C4-2B (cell line): ENCODE results near the gene BCL2L14.

Source experiments
- H3K27ac ChIP-seq: fragments of 450-650 bp; 2 replicates; pipeline ENCODE4 v1.5.1; 2017
- CTCF ChIP-seq: fragments of 450-650 bp; conservative IDR thresholded peaks from 2 replicates; pipeline ENCODE4 v1.5.1; 2017; ENCODE audit warnings: mild to moderate bottlenecking
- ZFX ChIP-seq: fragments of 450-650 bp; IDR thresholded peaks from 2 replicates; pipeline ENCODE4 v1.6.1; 2017

The BCL2L14 gene

GRCh38 chr12:12115514-12115913, 44.8 kb downstream of the BCL2L14 start:
- no peak overlapping the region for H3K27ac ChIP-seq
- TF ChIP-seq ZFX (no peak), CTCF (no peak)

GRCh38 chr12:12116677-12117076, 45.9 kb downstream of the BCL2L14 start:
- TF ChIP-seq CTCF, result no peak
- TF ChIP-seq ZFX, result no peak
- no peak overlapping the region for H3K27ac ChIP-seq

- H3K27ac ChIP-seq, result no peak overlapping the region
- no peak for TF ChIP-seq CTCF
- TF ChIP-seq ZFX, result no peak
These were observed 50.3 kb downstream of the BCL2L14 start for GRCh38 chr12:12121061-12121460.

GRCh38 chr12:12123036-12123604, 52.4 kb downstream of the BCL2L14 start:
- TF ChIP-seq ZFX (no peak), CTCF (no peak)
- H3K27ac ChIP-seq, result no peak overlapping the region

DNA sequence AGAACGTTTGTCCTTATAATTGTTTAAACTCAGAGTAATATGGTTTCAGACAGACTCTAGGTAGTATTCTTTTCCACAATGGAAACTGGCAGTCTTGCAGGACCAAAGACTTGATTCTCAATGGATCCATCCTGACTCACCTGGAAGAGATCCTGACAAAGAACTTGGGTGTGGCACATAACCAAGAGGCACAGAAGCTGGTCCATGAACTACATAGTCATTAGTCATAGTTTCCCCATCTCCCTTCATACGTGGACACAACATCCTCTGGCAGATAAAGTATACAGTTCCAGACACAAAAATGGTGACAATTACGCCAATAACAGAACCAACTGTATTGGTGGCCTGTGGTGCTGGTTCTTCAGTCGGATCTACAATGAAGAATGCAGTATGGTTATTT, 55.8 kb downstream of the BCL2L14 start:
- no peak overlapping the region for H3K27ac ChIP-seq
- no peak for TF ChIP-seq CTCF
- TF ChIP-seq ZFX, result no peak

DNA sequence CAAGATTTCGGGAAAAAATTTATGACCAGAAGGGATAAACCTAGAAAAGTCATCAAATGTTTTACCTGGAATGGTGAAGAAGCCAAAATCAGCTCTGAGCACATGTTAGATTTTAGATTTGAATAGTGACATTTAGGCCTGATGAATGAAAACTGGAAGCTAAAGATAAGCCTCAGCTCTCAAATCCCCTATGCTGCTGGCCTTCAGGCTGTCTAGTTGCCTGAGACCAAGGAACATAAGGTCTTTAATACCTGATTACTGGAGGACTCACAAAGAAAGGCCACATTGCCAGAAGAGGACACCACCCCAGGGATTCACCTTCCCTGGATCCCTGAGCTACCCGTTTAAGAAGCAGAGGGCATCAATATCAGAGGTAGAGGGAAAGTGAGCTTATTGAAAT, 56.6 kb downstream of the BCL2L14 start:
- TF ChIP-seq ZFX (no peak), CTCF (no peak)
- no peak overlapping the region for H3K27ac ChIP-seq

DNA sequence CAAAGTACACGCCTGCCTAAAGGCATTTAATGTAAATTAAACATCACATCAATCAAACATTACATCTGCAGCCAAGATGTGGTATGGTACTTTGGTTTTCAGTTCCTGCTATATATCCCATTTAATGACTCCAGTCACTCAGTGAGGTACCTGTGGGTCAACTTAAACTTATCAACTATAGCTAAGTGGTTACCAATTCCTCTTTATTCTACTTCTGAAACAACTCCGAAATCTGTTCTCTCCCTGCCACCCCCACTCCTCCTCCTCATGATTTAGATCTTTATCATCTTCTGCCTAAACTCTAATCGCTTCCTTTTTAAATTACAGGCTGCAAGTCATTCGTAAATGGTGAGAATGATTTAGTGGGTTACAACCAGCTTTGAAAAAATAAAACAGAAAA, 57.9 kb downstream of the BCL2L14 start:
- H3K27ac ChIP-seq, result no peak overlapping the region
- TF ChIP-seq CTCF, result no peak
- no peak for TF ChIP-seq ZFX
